Measurements from ENCODE around the gene DHX8. TPM values are rescaled to one million over a fixed set of nuclear protein-coding genes. Genes with fewer than 3 reads are reported as not detected.

Gene DHX8
- total and polyA plus RNA-seq, 12 donors, result 15.2 to 43.6 (median 33.2) TPM

GRCh38 chr17:43574896-43575525, 91.2 kb downstream of the DHX8 start:
- intact Hi-C loops (cut with DNase I), result loop anchor here in 1 of 2 donors (5.0 kb wide), 1 partner anchor 187 kb away; no protein-coding TSS in a partner anchor
- WGBS, 4 donors, result 43 to 49% (median 46%) methylated on average over 5 of the region's 5 CpGs

More at GRCh38 chr17:43574896-43575525, 91.2 kb downstream of the DHX8 start:
- no peaks in the 10 kb centered on the region for H3K27me3 ChIP-seq
- no peaks in the 10 kb centered on the region for H3K36me3 ChIP-seq (replicated peaks in 1 of 2)
- no peaks in the 10 kb centered on the region for H3K9me3 ChIP-seq (replicated peaks in 1 of 3)
- no peak overlapping the region for H3K27ac ChIP-seq
- H3K4me3 ChIP-seq, result no peak overlapping the region
- no peak for DNase-seq
- no peaks in the 10 kb centered on the region for H3K4me1 ChIP-seq (replicated peaks in 1 of 2)
- TF ChIP-seq, protein P1, sequence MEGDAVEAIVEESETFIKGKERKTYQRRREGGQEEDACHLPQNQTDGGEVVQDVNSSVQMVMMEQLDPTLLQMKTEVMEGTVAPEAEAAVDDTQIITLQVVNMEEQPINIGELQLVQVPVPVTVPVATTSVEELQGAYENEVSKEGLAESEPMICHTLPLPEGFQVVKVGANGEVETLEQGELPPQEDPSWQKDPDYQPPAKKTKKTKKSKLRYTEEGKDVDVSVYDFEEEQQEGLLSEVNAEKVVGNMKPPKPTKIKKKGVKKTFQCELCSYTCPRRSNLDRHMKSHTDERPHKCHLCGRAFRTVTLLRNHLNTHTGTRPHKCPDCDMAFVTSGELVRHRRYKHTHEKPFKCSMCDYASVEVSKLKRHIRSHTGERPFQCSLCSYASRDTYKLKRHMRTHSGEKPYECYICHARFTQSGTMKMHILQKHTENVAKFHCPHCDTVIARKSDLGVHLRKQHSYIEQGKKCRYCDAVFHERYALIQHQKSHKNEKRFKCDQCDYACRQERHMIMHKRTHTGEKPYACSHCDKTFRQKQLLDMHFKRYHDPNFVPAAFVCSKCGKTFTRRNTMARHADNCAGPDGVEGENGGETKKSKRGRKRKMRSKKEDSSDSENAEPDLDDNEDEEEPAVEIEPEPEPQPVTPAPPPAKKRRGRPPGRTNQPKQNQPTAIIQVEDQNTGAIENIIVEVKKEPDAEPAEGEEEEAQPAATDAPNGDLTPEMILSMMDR (IDR thresholded peaks at IDR 0.05), result no peak
- TF ChIP-seq POLR2A (IDR thresholded peaks at IDR 0.05), result no peak

MicroRNAs within 50 kb of the gene (microRNA counts, 767-probe panel; counts per million panel counts)
- microRNA hsa-miR-2117, result 0 counts per million in 2 donors

Small RNAs within 50 kb of the gene (small RNA-seq; reads per million reads assigned to genes)
- gene RNU6-406P, result 0 reads per million in 2 donors
- 0 reads per million in 2 donors for gene RNU6-971P

Other genes starting within 250 kb of the DHX8 start
- gene RNU2-1, start 250.0 kb upstream of the DHX8 start, total RNA-seq, result 1,000 to 10,000 TPM in 4 of 9 donors, not detected in 5; 1,199 to 3,253 (median 2,829) TPM
- gene RNU2-1, start 250.0 kb upstream of the DHX8 start, polyA plus RNA-seq, result not detected
- gene ARL4D, start 85.0 kb upstream of the DHX8 start, total RNA-seq, result 1 to 10 TPM; 2.4 to 9.0 (median 5.7) TPM
- 1 to 10 TPM; 2.8 to 8.3 (median 3.2) TPM for gene ARL4D, start 85.0 kb upstream of the DHX8 start, polyA plus RNA-seq
- 1 to 10 TPM in 6 of 9 donors, under 1 TPM in 3; 0.22 to 3.5 (median 1.8) TPM for gene ETV4, start 62.4 kb downstream of the DHX8 start, total RNA-seq
- gene ETV4, start 62.4 kb downstream of the DHX8 start, polyA plus RNA-seq, result 1 to 10 TPM; 1.9 to 6.6 (median 1.9) TPM
- under 1 TPM in 7 of 9 donors, not detected in 2; 0.11 to 0.87 (median 0.39) TPM for gene MEOX1, start 177.9 kb downstream of the DHX8 start, total RNA-seq
- gene MEOX1, start 177.9 kb downstream of the DHX8 start, polyA plus RNA-seq, result 1 to 10 TPM in 1 of 3 donors, under 1 TPM in 2; 0.16 to 6.6 (median 0.72) TPM